ENCODE measurements around the gene KCTD13. TPM values are rescaled to one million over a fixed set of nuclear protein-coding genes. Genes with fewer than 3 reads are reported as not detected.

Gene KCTD13
- total and polyA plus RNA-seq, 4 donors: 15.0 to 26.2 (median 16.5) TPM

- Histone ChIP-seq H3K27me3 (ENCODE audit: control insufficient read depth in 3 of 3, insufficient read depth in 3 of 3, low read length in 2 of 3) (no peaks in the 10 kb centered on the region), H3K4me1 (ENCODE audit: control insufficient read depth in 5 of 5, insufficient read depth in 5 of 5, low read length in 5 of 5) (no peaks in the 10 kb centered on the region), H3K36me3 (ENCODE audit: control insufficient read depth in 4 of 4, insufficient read depth in 4 of 4, low read length in 4 of 4) (peaks cover 0 to 4% (median 0%) of the 10 kb centered on the region in 4 donors), H3K9me3 (ENCODE audit: control insufficient read depth in 4 of 4, insufficient read depth in 3 of 4, low read length in 3 of 4) (no peaks in the 10 kb centered on the region), H3K4me3 (no peak overlapping the region), H3K27ac (ENCODE audit: low read depth in 1 of 2, low read length in 1 of 2) (no peak overlapping the region), H3K9ac (ENCODE audit: insufficient read depth in 1 of 2, low read length in 2 of 2) (no peak overlapping the region)
- TF ChIP-seq, protein P1, sequence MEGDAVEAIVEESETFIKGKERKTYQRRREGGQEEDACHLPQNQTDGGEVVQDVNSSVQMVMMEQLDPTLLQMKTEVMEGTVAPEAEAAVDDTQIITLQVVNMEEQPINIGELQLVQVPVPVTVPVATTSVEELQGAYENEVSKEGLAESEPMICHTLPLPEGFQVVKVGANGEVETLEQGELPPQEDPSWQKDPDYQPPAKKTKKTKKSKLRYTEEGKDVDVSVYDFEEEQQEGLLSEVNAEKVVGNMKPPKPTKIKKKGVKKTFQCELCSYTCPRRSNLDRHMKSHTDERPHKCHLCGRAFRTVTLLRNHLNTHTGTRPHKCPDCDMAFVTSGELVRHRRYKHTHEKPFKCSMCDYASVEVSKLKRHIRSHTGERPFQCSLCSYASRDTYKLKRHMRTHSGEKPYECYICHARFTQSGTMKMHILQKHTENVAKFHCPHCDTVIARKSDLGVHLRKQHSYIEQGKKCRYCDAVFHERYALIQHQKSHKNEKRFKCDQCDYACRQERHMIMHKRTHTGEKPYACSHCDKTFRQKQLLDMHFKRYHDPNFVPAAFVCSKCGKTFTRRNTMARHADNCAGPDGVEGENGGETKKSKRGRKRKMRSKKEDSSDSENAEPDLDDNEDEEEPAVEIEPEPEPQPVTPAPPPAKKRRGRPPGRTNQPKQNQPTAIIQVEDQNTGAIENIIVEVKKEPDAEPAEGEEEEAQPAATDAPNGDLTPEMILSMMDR (IDR thresholded peaks at IDR 0.05; ENCODE audit: control extremely low read depth, extremely low read depth): no peak
- 78 to 79% methylated on average over 2 of the region's 2 CpGs for WGBS, 2 donors
- DNase-seq (no peak), ATAC-seq (ENCODE audit: insufficient read depth, low FRiP score) (no peak)
Measured at GRCh38 chr16:29907973-29908372, 18.1 kb downstream of the KCTD13 start.

GRCh38 chr16:29906520-29907244, 19.3 kb downstream of the KCTD13 start:
- 86 to 90% methylated on average over 23 of the region's 23 CpGs for WGBS, 2 donors
- Histone ChIP-seq H3K4me3 (no peak overlapping the region), H3K27me3 (ENCODE audit: control insufficient read depth in 3 of 3, insufficient read depth in 3 of 3, low read length in 2 of 3) (no peaks in the 10 kb centered on the region), H3K36me3 (ENCODE audit: control insufficient read depth in 4 of 4, insufficient read depth in 4 of 4, low read length in 4 of 4) (peaks cover 0 to 4% (median 0%) of the 10 kb centered on the region in 4 donors), H3K4me1 (ENCODE audit: control insufficient read depth in 5 of 5, insufficient read depth in 5 of 5, low read length in 5 of 5) (no peaks in the 10 kb centered on the region), H3K27ac (ENCODE audit: low read depth in 1 of 2, low read length in 1 of 2) (no peak overlapping the region), H3K9ac (ENCODE audit: insufficient read depth in 1 of 2, low read length in 2 of 2) (no peak overlapping the region), H3K9me3 (ENCODE audit: control insufficient read depth in 4 of 4, insufficient read depth in 3 of 4, low read length in 3 of 4) (no peaks in the 10 kb centered on the region)
- ATAC-seq (ENCODE audit: insufficient read depth, low FRiP score): no peak
- no peak for DNase-seq
- TF ChIP-seq, protein P1 (IDR thresholded peaks at IDR 0.05; ENCODE audit: control extremely low read depth, extremely low read depth): no peak

DNA sequence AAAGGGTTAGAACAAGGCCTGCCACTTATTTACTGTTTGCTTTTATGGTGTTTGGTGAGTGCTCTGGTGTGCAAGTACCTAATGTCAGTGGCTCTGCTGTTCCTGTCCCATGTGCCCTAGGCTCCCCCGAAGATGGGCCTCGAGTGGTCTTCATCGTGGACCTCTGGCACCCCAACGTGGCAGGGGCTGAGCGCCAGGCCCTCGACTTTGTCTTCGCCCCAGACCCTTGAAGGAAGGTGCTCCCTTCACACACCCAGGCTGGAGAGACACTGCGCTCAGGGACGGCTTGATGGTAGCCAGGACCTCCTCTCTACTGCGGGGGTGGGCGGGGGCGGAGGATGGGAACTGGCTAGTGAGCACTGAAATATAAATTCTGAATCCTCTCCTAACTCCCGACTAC, 20.4 kb downstream of the KCTD13 start:
- peaks cover 0 to 4% (median 0%) of the 10 kb centered on the region in 4 donors for H3K36me3 ChIP-seq (ENCODE audit: control insufficient read depth in 4 of 4, insufficient read depth in 4 of 4, low read length in 4 of 4)
- DNase-seq: no peak
- H3K4me3 ChIP-seq: no peak overlapping the region
- ATAC-seq (ENCODE audit: insufficient read depth, low FRiP score): no peak
- H3K27me3 ChIP-seq (ENCODE audit: control insufficient read depth in 3 of 3, insufficient read depth in 3 of 3, low read length in 2 of 3): peaks cover 0 to 5% (median 0%) of the 10 kb centered on the region in 3 donors
- TF ChIP-seq, protein P1 (IDR thresholded peaks at IDR 0.05; ENCODE audit: control extremely low read depth, extremely low read depth): no peak
- no peaks in the 10 kb centered on the region for H3K9me3 ChIP-seq (ENCODE audit: control insufficient read depth in 4 of 4, insufficient read depth in 3 of 4, low read length in 3 of 4)
- H3K27ac ChIP-seq (ENCODE audit: low read depth in 1 of 2, low read length in 1 of 2): no peak overlapping the region
- 89 to 90% methylated on average over 13 of the region's 13 CpGs for WGBS, 2 donors
- no peak overlapping the region for H3K9ac ChIP-seq (ENCODE audit: insufficient read depth in 1 of 2, low read length in 2 of 2)
- H3K4me1 ChIP-seq (ENCODE audit: control insufficient read depth in 5 of 5, insufficient read depth in 5 of 5, low read length in 5 of 5): peaks cover 0 to 2% (median 0%) of the 10 kb centered on the region in 5 donors

Data from lung (tissue), 12 donors.